IPS-20b (cell line): ENCODE measurements around the gene PCDH15.
"Not testable (repeated sequence)": the region's sequence is repeated elsewhere in the genome, so short reads cannot be mapped to it uniquely, and the experiment has no call there.

Source experiments
- H3K27ac ChIP-seq: one replicate; pipeline ENCODE4 v1.5.1; 2013; ENCODE audit warnings: low read length
- H3K27me3 ChIP-seq: 2 replicates; pipeline ENCODE4 v1.6.1; 2013; ENCODE audit warnings: mild to moderate bottlenecking, low read length, inconsistent platforms; ENCODE audit not compliant: insufficient read depth
- H3K36me3 ChIP-seq: 2 replicates; pipeline ENCODE4 v1.6.1; 2013; ENCODE audit warnings: low read depth, mild to moderate bottlenecking, inconsistent platforms, low read length, moderate library complexity; ENCODE audit not compliant: insufficient read depth
- H3K4me1 ChIP-seq: 2 replicates; pipeline ENCODE4 v1.6.1; 2013; ENCODE audit warnings: mild to moderate bottlenecking, control low read depth, inconsistent platforms, low read length, moderate library complexity; ENCODE audit not compliant: insufficient read depth
- H3K4me3 ChIP-seq: 2 replicates; pipeline ENCODE4 v1.5.1; 2013; ENCODE audit warnings: mild to moderate bottlenecking, low read length, inconsistent platforms
- H3K9ac ChIP-seq: 2 replicates; pipeline ENCODE4 v1.6.1; 2013; ENCODE audit warnings: low read depth, mild to moderate bottlenecking, inconsistent platforms, low read length, moderate library complexity
- H3K9me3 ChIP-seq: 2 replicates; pipeline ENCODE4 v1.6.1; 2013; ENCODE audit warnings: mild to moderate bottlenecking, low read depth, low read length, inconsistent platforms; ENCODE audit not compliant: insufficient read depth

Gene PCDH15

GRCh38 chr10:53955091-53955490, 845.9 kb downstream of the PCDH15 start:
- H3K36me3 ChIP-seq = no peaks in the 10 kb centered on the region
- H3K9ac ChIP-seq = no peak overlapping the region
- no peak overlapping the region for H3K27ac ChIP-seq
- H3K27me3 ChIP-seq = no peaks in the 10 kb centered on the region
- H3K4me3 ChIP-seq = no peak overlapping the region
- H3K4me1 ChIP-seq = no peaks in the 10 kb centered on the region
- H3K9me3 ChIP-seq = peaks cover 10% of the 10 kb centered on the region

- Histone ChIP-seq H3K9ac (no peak overlapping the region), H3K36me3 (no peaks in the 10 kb centered on the region), H3K9me3 (peaks cover 10% of the 10 kb centered on the region)
Observed at GRCh38 chr10:53952698-53953630, 848.1 kb downstream of the PCDH15 start.

GRCh38 chr10:53939654-53940053, 861.4 kb downstream of the PCDH15 start:
- Histone ChIP-seq H3K9ac (no peak overlapping the region), H3K4me3 (no peak overlapping the region), H3K9me3 (no peaks in the 10 kb centered on the region), H3K27me3 (no peaks in the 10 kb centered on the region), H3K27ac (no peak overlapping the region), H3K36me3 (no peaks in the 10 kb centered on the region), H3K4me1 (no peaks in the 10 kb centered on the region)

More at GRCh38 chr10:53952698-53953630, 848.1 kb downstream of the PCDH15 start:
- H3K4me3 ChIP-seq = no peak overlapping the region
- H3K27me3 ChIP-seq = no peaks in the 10 kb centered on the region
- H3K27ac ChIP-seq = no peak overlapping the region
- no peaks in the 10 kb centered on the region for H3K4me1 ChIP-seq

- Histone ChIP-seq H3K4me1 (no peaks in the 10 kb centered on the region; the same call in 1 of the 2 replicates), H3K27ac (no peak overlapping the region), H3K9ac (no peak overlapping the region), H3K4me3 (no peak overlapping the region), H3K36me3 (no peaks in the 10 kb centered on the region), H3K27me3 (no peaks in the 10 kb centered on the region), H3K9me3 (no peaks in the 10 kb centered on the region; the same call in none of the 2 replicates)
Observed at GRCh38 chr10:53930648-53931047, 870.4 kb downstream of the PCDH15 start.

- not testable (repeated sequence) for H3K9me3 ChIP-seq, H3K36me3 ChIP-seq, H3K4me1 ChIP-seq, H3K4me3 ChIP-seq, H3K27me3 ChIP-seq, H3K9ac ChIP-seq, H3K27ac ChIP-seq
Observed at GRCh38 chr10:53924051-53924700, 876.9 kb downstream of the PCDH15 start.

GRCh38 chr10:53918755-53919154, 882.3 kb downstream of the PCDH15 start:
- Histone ChIP-seq H3K4me3 (no peak overlapping the region), H3K36me3 (no peaks in the 10 kb centered on the region), H3K4me1 (no peaks in the 10 kb centered on the region), H3K9me3 (peaks cover 4% of the 10 kb centered on the region; the same call in 1 of the 2 replicates), H3K27ac (no peak overlapping the region), H3K9ac (no peak overlapping the region), H3K27me3 (no peaks in the 10 kb centered on the region)

GRCh38 chr10:53909791-53910190, 891.2 kb downstream of the PCDH15 start:
- Histone ChIP-seq H3K36me3 (no peaks in the 10 kb centered on the region), H3K9ac (no peak overlapping the region), H3K27ac (no peak overlapping the region), H3K4me3 (no peak overlapping the region), H3K9me3 (no peaks in the 10 kb centered on the region), H3K27me3 (no peaks in the 10 kb centered on the region), H3K4me1 (no peaks in the 10 kb centered on the region)

- no peaks in the 10 kb centered on the region for H3K27me3 ChIP-seq
- no peaks in the 10 kb centered on the region for H3K4me1 ChIP-seq
- H3K9ac ChIP-seq = no peak overlapping the region
- no peaks in the 10 kb centered on the region for H3K9me3 ChIP-seq
- no peak overlapping the region for H3K27ac ChIP-seq
- no peak overlapping the region for H3K4me3 ChIP-seq
- no peaks in the 10 kb centered on the region for H3K36me3 ChIP-seq
Observed at GRCh38 chr10:53904506-53905241, 896.4 kb downstream of the PCDH15 start.

- H3K27ac ChIP-seq = no peak overlapping the region
- H3K9ac ChIP-seq = no peak overlapping the region
- H3K36me3 ChIP-seq = no peaks in the 10 kb centered on the region
- H3K4me3 ChIP-seq = no peak overlapping the region
- H3K27me3 ChIP-seq = no peaks in the 10 kb centered on the region
- H3K9me3 ChIP-seq = no peaks in the 10 kb centered on the region
- no peaks in the 10 kb centered on the region for H3K4me1 ChIP-seq
Observed at GRCh38 chr10:53903756-53904155, 897.3 kb downstream of the PCDH15 start.

- H3K9me3 ChIP-seq = no peaks in the 10 kb centered on the region
- no peaks in the 10 kb centered on the region for H3K36me3 ChIP-seq
- no peak overlapping the region for H3K4me3 ChIP-seq
- no peak overlapping the region for H3K27ac ChIP-seq
- no peak overlapping the region for H3K9ac ChIP-seq
- no peaks in the 10 kb centered on the region for H3K27me3 ChIP-seq
- no peaks in the 10 kb centered on the region for H3K4me1 ChIP-seq
Observed at GRCh38 chr10:53899463-53900160, 901.4 kb downstream of the PCDH15 start.

GRCh38 chr10:53898532-53898931, 902.5 kb downstream of the PCDH15 start:
- Histone ChIP-seq H3K4me3 (no peak overlapping the region), H3K27ac (no peak overlapping the region), H3K27me3 (no peaks in the 10 kb centered on the region), H3K4me1 (no peaks in the 10 kb centered on the region), H3K9ac (no peak overlapping the region), H3K9me3 (no peaks in the 10 kb centered on the region), H3K36me3 (no peaks in the 10 kb centered on the region)
